Measurements from ENCODE around the gene TRPT1.

DNA sequence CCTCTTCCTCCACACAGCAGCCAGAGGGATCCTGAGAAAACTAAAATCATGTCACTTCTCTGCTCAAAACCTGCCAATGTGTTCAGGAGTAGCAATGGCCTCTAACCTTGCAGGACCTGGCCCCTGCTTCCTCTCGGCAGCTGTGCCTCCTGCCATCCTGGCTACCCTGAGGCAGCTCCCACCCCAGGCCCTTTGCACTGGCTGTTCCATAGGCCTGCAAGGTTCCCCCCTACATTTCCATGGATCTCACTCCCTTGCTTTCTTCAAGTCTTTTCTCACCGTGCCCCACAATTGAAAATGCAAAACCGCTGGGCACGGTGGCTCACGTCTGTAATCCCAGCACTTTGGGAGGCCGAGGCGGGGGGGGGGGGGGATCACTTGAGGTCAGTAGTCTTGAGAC, 42.1 kb downstream of the TRPT1 start:
- TF ChIP-seq, protein P1, sequence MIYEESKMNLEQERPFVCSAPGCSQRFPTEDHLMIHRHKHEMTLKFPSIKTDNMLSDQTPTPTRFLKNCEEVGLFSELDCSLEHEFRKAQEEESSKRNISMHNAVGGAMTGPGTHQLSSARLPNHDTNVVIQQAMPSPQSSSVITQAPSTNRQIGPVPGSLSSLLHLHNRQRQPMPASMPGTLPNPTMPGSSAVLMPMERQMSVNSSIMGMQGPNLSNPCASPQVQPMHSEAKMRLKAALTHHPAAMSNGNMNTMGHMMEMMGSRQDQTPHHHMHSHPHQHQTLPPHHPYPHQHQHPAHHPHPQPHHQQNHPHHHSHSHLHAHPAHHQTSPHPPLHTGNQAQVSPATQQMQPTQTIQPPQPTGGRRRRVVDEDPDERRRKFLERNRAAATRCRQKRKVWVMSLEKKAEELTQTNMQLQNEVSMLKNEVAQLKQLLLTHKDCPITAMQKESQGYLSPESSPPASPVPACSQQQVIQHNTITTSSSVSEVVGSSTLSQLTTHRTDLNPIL (CRISPR knock-in tag; IDR thresholded peaks at IDR 0.05) = no peak
- no peak for TF ChIP-seq HOXB6 (CRISPR knock-in tag; IDR thresholded peaks at IDR 0.05; ENCODE audit: borderline replicate concordance)
- TF ChIP-seq POLR2A (conservative IDR thresholded peaks at IDR 0.05) = no peak
- TF ChIP-seq, protein P2, sequence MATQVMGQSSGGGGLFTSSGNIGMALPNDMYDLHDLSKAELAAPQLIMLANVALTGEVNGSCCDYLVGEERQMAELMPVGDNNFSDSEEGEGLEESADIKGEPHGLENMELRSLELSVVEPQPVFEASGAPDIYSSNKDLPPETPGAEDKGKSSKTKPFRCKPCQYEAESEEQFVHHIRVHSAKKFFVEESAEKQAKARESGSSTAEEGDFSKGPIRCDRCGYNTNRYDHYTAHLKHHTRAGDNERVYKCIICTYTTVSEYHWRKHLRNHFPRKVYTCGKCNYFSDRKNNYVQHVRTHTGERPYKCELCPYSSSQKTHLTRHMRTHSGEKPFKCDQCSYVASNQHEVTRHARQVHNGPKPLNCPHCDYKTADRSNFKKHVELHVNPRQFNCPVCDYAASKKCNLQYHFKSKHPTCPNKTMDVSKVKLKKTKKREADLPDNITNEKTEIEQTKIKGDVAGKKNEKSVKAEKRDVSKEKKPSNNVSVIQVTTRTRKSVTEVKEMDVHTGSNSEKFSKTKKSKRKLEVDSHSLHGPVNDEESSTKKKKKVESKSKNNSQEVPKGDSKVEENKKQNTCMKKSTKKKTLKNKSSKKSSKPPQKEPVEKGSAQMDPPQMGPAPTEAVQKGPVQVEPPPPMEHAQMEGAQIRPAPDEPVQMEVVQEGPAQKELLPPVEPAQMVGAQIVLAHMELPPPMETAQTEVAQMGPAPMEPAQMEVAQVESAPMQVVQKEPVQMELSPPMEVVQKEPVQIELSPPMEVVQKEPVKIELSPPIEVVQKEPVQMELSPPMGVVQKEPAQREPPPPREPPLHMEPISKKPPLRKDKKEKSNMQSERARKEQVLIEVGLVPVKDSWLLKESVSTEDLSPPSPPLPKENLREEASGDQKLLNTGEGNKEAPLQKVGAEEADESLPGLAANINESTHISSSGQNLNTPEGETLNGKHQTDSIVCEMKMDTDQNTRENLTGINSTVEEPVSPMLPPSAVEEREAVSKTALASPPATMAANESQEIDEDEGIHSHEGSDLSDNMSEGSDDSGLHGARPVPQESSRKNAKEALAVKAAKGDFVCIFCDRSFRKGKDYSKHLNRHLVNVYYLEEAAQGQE (IDR thresholded peaks at IDR 0.05; ENCODE audit: borderline replicate concordance) = no peak
- TF ChIP-seq, protein P2 (CRISPR knock-in tag; IDR thresholded peaks at IDR 0.05; ENCODE audit: low read depth) = no peak
